ENCODE data around the gene INPP1. TPM values are rescaled to one million over a fixed set of nuclear protein-coding genes. Genes with fewer than 3 reads are reported as not detected.

Gene INPP1
- total RNA-seq, 1 donor from 2014 or later: 41.7 TPM

DNA sequence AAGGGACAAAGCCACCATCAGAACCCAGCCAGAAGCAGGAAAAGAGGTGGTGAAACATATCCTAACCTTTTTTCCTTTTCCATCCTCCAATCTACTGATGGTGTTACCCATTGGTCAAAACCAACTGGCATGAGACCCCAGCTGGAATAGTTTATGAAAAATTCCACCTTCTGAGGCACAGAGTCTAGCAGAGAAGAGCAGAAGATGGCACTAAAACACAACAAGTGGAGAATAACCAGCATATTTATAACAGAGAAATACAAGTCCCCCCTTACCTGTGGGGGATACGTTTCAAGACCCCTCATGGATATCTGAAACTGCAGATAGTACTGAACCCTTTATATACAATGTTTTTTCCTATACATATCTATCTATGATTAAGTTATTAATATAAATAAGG, 4.9 kb upstream of the INPP1 start:
- Mint-ChIP-seq H3K4me1 (ENCODE audit: low read depth, unreplicated experiment) (peaks cover 7% of the 10 kb centered on the region), H3K27ac (ENCODE audit: unreplicated experiment) (no peak overlapping the region), H3K4me3 (ENCODE audit: unreplicated experiment) (no peak overlapping the region), H3K36me3 (ENCODE audit: unreplicated experiment) (no peaks in the 10 kb centered on the region), H3K27me3 (ENCODE audit: unreplicated experiment) (peaks cover 2% of the 10 kb centered on the region), H3K9me3 (ENCODE audit: unreplicated experiment) (peaks cover 8% of the 10 kb centered on the region)
- TF ChIP-seq, protein P1, sequence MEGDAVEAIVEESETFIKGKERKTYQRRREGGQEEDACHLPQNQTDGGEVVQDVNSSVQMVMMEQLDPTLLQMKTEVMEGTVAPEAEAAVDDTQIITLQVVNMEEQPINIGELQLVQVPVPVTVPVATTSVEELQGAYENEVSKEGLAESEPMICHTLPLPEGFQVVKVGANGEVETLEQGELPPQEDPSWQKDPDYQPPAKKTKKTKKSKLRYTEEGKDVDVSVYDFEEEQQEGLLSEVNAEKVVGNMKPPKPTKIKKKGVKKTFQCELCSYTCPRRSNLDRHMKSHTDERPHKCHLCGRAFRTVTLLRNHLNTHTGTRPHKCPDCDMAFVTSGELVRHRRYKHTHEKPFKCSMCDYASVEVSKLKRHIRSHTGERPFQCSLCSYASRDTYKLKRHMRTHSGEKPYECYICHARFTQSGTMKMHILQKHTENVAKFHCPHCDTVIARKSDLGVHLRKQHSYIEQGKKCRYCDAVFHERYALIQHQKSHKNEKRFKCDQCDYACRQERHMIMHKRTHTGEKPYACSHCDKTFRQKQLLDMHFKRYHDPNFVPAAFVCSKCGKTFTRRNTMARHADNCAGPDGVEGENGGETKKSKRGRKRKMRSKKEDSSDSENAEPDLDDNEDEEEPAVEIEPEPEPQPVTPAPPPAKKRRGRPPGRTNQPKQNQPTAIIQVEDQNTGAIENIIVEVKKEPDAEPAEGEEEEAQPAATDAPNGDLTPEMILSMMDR (IDR thresholded peaks at IDR 0.05; ENCODE audit: partially characterized antibody, unreplicated experiment): no peak
- DNase-seq: no peak

DNA sequence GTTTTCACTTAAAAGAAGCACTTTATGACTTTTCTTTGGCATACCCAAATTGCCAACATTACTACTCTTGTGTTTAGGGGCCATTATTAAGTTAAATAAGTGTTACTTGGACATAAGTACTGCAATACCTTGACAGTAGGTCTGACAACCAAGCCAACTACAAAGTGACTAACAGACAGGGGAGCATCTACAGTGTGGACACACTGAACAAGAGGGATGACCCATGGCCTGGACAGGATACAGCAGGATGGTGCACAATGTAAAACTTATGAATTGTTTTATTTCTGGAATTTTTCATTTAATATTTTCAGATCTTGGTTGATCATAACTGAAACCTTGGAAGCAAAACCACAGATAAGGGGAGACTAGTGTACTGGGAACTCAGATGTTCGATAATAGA, 4.0 kb upstream of the INPP1 start:
- peaks cover 11% of the 10 kb centered on the region for H3K9me3 Mint-ChIP-seq (ENCODE audit: unreplicated experiment)
- H3K4me3 Mint-ChIP-seq (ENCODE audit: unreplicated experiment): no peak overlapping the region
- H3K27me3 Mint-ChIP-seq (ENCODE audit: unreplicated experiment): peaks cover 5% of the 10 kb centered on the region
- no peaks in the 10 kb centered on the region for H3K36me3 Mint-ChIP-seq (ENCODE audit: unreplicated experiment)
- H3K4me1 Mint-ChIP-seq (ENCODE audit: low read depth, unreplicated experiment): peaks cover 10% of the 10 kb centered on the region
- no peak for DNase-seq
- TF ChIP-seq, protein P1 (IDR thresholded peaks at IDR 0.05; ENCODE audit: partially characterized antibody, unreplicated experiment): no peak
- no peak overlapping the region for H3K27ac Mint-ChIP-seq (ENCODE audit: unreplicated experiment)

GRCh38 chr2:190340369-190340768, 3.0 kb upstream of the INPP1 start:
- H3K4me3 Mint-ChIP-seq (ENCODE audit: unreplicated experiment): no peak overlapping the region
- no peak for DNase-seq

GRCh38 chr2:190342611-190343010, 778 bp upstream of the INPP1 start:
- H3K27ac Mint-ChIP-seq (ENCODE audit: unreplicated experiment): peak overlapping the region; percentile 72
- no peaks in the 10 kb centered on the region for H3K36me3 Mint-ChIP-seq (ENCODE audit: unreplicated experiment)
- peak overlapping the region; percentile 57 for H3K4me3 Mint-ChIP-seq (ENCODE audit: unreplicated experiment)
- peaks cover 12% of the 10 kb centered on the region for H3K9me3 Mint-ChIP-seq (ENCODE audit: unreplicated experiment)
- peaks cover 7% of the 10 kb centered on the region for H3K27me3 Mint-ChIP-seq (ENCODE audit: unreplicated experiment)
- TF ChIP-seq, protein P1 (IDR thresholded peaks at IDR 0.05; ENCODE audit: partially characterized antibody, unreplicated experiment): no peak
- peaks cover 13% of the 10 kb centered on the region for H3K4me1 Mint-ChIP-seq (ENCODE audit: low read depth, unreplicated experiment)
- DNase-seq: no peak

More at GRCh38 chr2:190340369-190340768, 3.0 kb upstream of the INPP1 start:
- H3K4me1 Mint-ChIP-seq (ENCODE audit: low read depth, unreplicated experiment): peaks cover 13% of the 10 kb centered on the region
- peaks cover 7% of the 10 kb centered on the region for H3K27me3 Mint-ChIP-seq (ENCODE audit: unreplicated experiment)
- H3K9me3 Mint-ChIP-seq (ENCODE audit: unreplicated experiment): peaks cover 12% of the 10 kb centered on the region
- H3K36me3 Mint-ChIP-seq (ENCODE audit: unreplicated experiment): no peaks in the 10 kb centered on the region
- TF ChIP-seq, protein P1 (IDR thresholded peaks at IDR 0.05; ENCODE audit: partially characterized antibody, unreplicated experiment): no peak
- H3K27ac Mint-ChIP-seq (ENCODE audit: unreplicated experiment): peak overlapping the region; percentile 94

GRCh38 chr2:190343089-190343535, 277 bp upstream of the INPP1 start:
- TF ChIP-seq, protein P1 (IDR thresholded peaks at IDR 0.05; ENCODE audit: partially characterized antibody, unreplicated experiment): no peak
- peaks cover 7% of the 10 kb centered on the region for H3K27me3 Mint-ChIP-seq (ENCODE audit: unreplicated experiment)
- peak overlapping the region; percentile 91 for H3K4me3 Mint-ChIP-seq (ENCODE audit: unreplicated experiment)
- H3K36me3 Mint-ChIP-seq (ENCODE audit: unreplicated experiment): no peaks in the 10 kb centered on the region
- H3K9me3 Mint-ChIP-seq (ENCODE audit: unreplicated experiment): peaks cover 12% of the 10 kb centered on the region
- H3K4me1 Mint-ChIP-seq (ENCODE audit: low read depth, unreplicated experiment): peaks cover 13% of the 10 kb centered on the region
- peak overlapping the region; percentile 96 for H3K27ac Mint-ChIP-seq (ENCODE audit: unreplicated experiment)
- no peak for DNase-seq

All from glutamatergic neuron (in vitro differentiated cells).